HG03064 (cell line): ENCODE data around the gene GNPTAB.
"Not testable (repeated sequence)": the region's sequence is repeated elsewhere in the genome, so short reads cannot be mapped to it uniquely, and the experiment has no call there.

Experiments
- ATAC-seq: cut with Tn5 transposase; IDR thresholded peaks from one replicate; pipeline ENCODE4 v1.9.1; 2021; ENCODE audit warnings: low read depth; ENCODE audit not compliant: unreplicated experiment

GNPTAB gene

GRCh38 chr12:101811342-101811741, 19.4 kb downstream of the GNPTAB start:
- not testable (repeated sequence) for ATAC-seq

GRCh38 chr12:101809208-101809607, 21.6 kb downstream of the GNPTAB start:
- ATAC-seq: no peak

- no peak for ATAC-seq
Measured at GRCh38 chr12:101806265-101806664, 24.5 kb downstream of the GNPTAB start.

GRCh38 chr12:101804409-101804808, 26.4 kb downstream of the GNPTAB start:
- no peak for ATAC-seq

GRCh38 chr12:101803978-101804377, 26.8 kb downstream of the GNPTAB start:
- ATAC-seq: no peak

GRCh38 chr12:101802486-101802885, 28.3 kb downstream of the GNPTAB start:
- ATAC-seq: no peak

- ATAC-seq: no peak
Measured at GRCh38 chr12:101799774-101800173, 31.0 kb downstream of the GNPTAB start.

GRCh38 chr12:101795786-101796185, 35.0 kb downstream of the GNPTAB start:
- no peak for ATAC-seq

- no peak for ATAC-seq
Measured at GRCh38 chr12:101795013-101795412, 35.7 kb downstream of the GNPTAB start.

- ATAC-seq: no peak
Measured at GRCh38 chr12:101794574-101794973, 36.2 kb downstream of the GNPTAB start.

- ATAC-seq: no peak
Measured at GRCh38 chr12:101793401-101793800, 37.4 kb downstream of the GNPTAB start.

GRCh38 chr12:101792046-101792931, 38.5 kb downstream of the GNPTAB start:
- no peak for ATAC-seq

GRCh38 chr12:101789171-101789570, 41.6 kb downstream of the GNPTAB start:
- no peak for ATAC-seq

- ATAC-seq: no peak
Measured at GRCh38 chr12:101785671-101786070, 45.1 kb downstream of the GNPTAB start.

GRCh38 chr12:101784376-101784775, 46.4 kb downstream of the GNPTAB start:
- ATAC-seq: no peak

GRCh38 chr12:101783838-101784237, 46.9 kb downstream of the GNPTAB start:
- ATAC-seq: no peak

GRCh38 chr12:101783150-101783549, 47.6 kb downstream of the GNPTAB start:
- no peak for ATAC-seq

GRCh38 chr12:101782273-101782731, 48.5 kb downstream of the GNPTAB start:
- no peak for ATAC-seq

GRCh38 chr12:101781834-101782233, 48.9 kb downstream of the GNPTAB start:
- ATAC-seq: no peak

GRCh38 chr12:101780599-101780998, 50.2 kb downstream of the GNPTAB start:
- no peak for ATAC-seq

- no peak for ATAC-seq
Measured at GRCh38 chr12:101779626-101780025, 51.1 kb downstream of the GNPTAB start.

GRCh38 chr12:101779200-101779599, 51.6 kb downstream of the GNPTAB start:
- no peak for ATAC-seq
